Left lung (tissue), 10 donors: Measurements from ENCODE around the gene SPEM2. TPM values are rescaled to one million over a fixed set of nuclear protein-coding genes. Genes with fewer than 3 reads are reported as not detected.

Experiments
- ATAC-seq: fragments of 200-7000 bp; cut with Tn5 transposase; one replicate; pipeline ENCODE4 v1.9.1; 2020; ENCODE audit warnings: moderate library complexity
- DNase-seq, 4 donors: peaks; one replicate each; pipeline ENCODE4 v3.0.0-alpha.2; 2013 to 2020
- H3K27ac ChIP-seq, 2 donors: fragments of 200-600 bp; sonication (generic) in 1 of 2; one replicate each; pipeline versions ENCODE4 v1.5.0 to v1.8.0; 2020 to 2021
- H3K27me3 ChIP-seq, 2 donors: fragments of 200-600 bp; sonication (generic) in 1 of 2; one replicate each; pipeline versions ENCODE4 v1.5.0 to v1.8.0; 2020 to 2021
- H3K36me3 ChIP-seq, 2 donors: fragments of 200-600 bp; sonication (generic) in 1 of 2; one replicate each; pipeline versions ENCODE4 v1.5.0 to v1.8.0; 2020 to 2021
- H3K4me1 ChIP-seq, 2 donors: fragments of 200-600 bp; one replicate each; pipeline ENCODE4 v1.8.0; 2021
- H3K4me3 ChIP-seq, 2 donors: fragments of 200-600 bp; sonication (generic) in 1 of 2; one replicate each; pipeline versions ENCODE4 v1.5.0 to v1.8.0; 2020 to 2021; ENCODE audit warnings: mild to moderate bottlenecking in 1 of 2
- H3K9me3 ChIP-seq, 2 donors: fragments of 200-600 bp; sonication (generic) in 1 of 2; one replicate each; pipeline versions ENCODE4 v1.5.0 to v1.8.0; 2020 to 2021
- CTCF ChIP-seq, 2 donors: fragments of 200-600 bp; sonication (generic) in 1 of 2; IDR thresholded peaks; one replicate each; pipeline versions ENCODE4 v1.5.0 to v1.8.0; 2021; ENCODE audit warnings: antibody characterized with exemption in 2 of 2
- intact Hi-C, 2 donors: fragments of 100-400 bp; cut with DNase I; formaldehyde crosslinking; loops; one replicate each; pipeline versions ENCODE4 v1.11.2 to v1.14.2; 2022
- polyA plus RNA-seq, 6 donors: library from polyadenylated mRNA; unstranded; fragments of 120-200 nt; gene quantifications; one replicate each; pipeline ENCODE4 v1.2.1, GENCODE V29; 2013; ENCODE audit not compliant: insufficient read length in 6 of 6
- total RNA-seq, 2 donors: library from RNA; stranded (reverse); fragmentation: NEBNext Ultra II Directional; extraction: Animal tissue kit (Norgen Biotek cat#: 25700); gene quantifications; one replicate each; pipeline ENCODE4 v1.2.1, GENCODE V29; 2021
- donor health status: DM: no; HTN: yes; CAD: no.
- donor health status: DM: no; HTN: no; CAD: no.

Gene SPEM2
- total and polyA plus RNA-seq, 8 donors = not detected

GRCh38 chr17:7383371-7383741, 42.1 kb upstream of the SPEM2 start:
- H3K9me3 ChIP-seq = no peaks in the 10 kb centered on the region
- H3K36me3 ChIP-seq = peaks cover 0 to 18% of the 10 kb centered on the region in 2 donors
- H3K4me1 ChIP-seq = peaks cover 7 to 36% of the 10 kb centered on the region in 2 donors
- no peak for TF ChIP-seq CTCF (IDR thresholded peaks at IDR 0.05)
- no peak overlapping the region for H3K27ac ChIP-seq
- ATAC-seq = no peak
- intact Hi-C loops = no loop called here
- H3K27me3 ChIP-seq = peaks cover 3 to 55% of the 10 kb centered on the region in 2 donors
- no peak for DNase-seq
- H3K4me3 ChIP-seq = no peak overlapping the region

GRCh38 chr17:7383742-7384488, 41.5 kb upstream of the SPEM2 start:
- peaks cover 3 to 55% of the 10 kb centered on the region in 2 donors for H3K27me3 ChIP-seq
- H3K27ac ChIP-seq = peak overlapping the region in 1 of 2 donors; percentile 41
- TF ChIP-seq CTCF (IDR thresholded peaks at IDR 0.05) = no peak
- peak overlapping the region; percentile 22 to 36 for H3K4me3 ChIP-seq
- no peaks in the 10 kb centered on the region for H3K9me3 ChIP-seq
- peak; percentile 34 for ATAC-seq
- intact Hi-C loops = no loop called here
- H3K4me1 ChIP-seq = peaks cover 7 to 36% of the 10 kb centered on the region in 2 donors
- H3K36me3 ChIP-seq = peaks cover 0 to 23% of the 10 kb centered on the region in 2 donors
- peak in 3 of 4 donors; percentile 42 to 86 (median 69) for DNase-seq

- peaks cover 3 to 54% of the 10 kb centered on the region in 2 donors for H3K27me3 ChIP-seq
- H3K36me3 ChIP-seq = peaks cover 0 to 30% of the 10 kb centered on the region in 2 donors
- no peaks in the 10 kb centered on the region for H3K9me3 ChIP-seq
- peak overlapping the region in 1 of 2 donors; percentile 36 for H3K4me3 ChIP-seq
- H3K27ac ChIP-seq = peak overlapping the region in 1 of 2 donors; percentile 41
- TF ChIP-seq CTCF (IDR thresholded peaks at IDR 0.05) = no peak
- DNase-seq (no peak), ATAC-seq (no peak)
- H3K4me1 ChIP-seq = peaks cover 7 to 36% of the 10 kb centered on the region in 2 donors
- intact Hi-C loops = no loop called here
Observed at GRCh38 chr17:7384489-7385081, 40.8 kb upstream of the SPEM2 start.

- DNase-seq = peak in 1 of 4 donors; percentile 59
- H3K9me3 ChIP-seq = no peaks in the 10 kb centered on the region
- H3K27ac ChIP-seq = no peak overlapping the region
- intact Hi-C loops = no loop called here
- peaks cover 0 to 53% of the 10 kb centered on the region in 2 donors for H3K36me3 ChIP-seq
- H3K4me3 ChIP-seq = no peak overlapping the region
- peaks cover 0 to 11% of the 10 kb centered on the region in 2 donors for H3K27me3 ChIP-seq
- no peak for ATAC-seq
- H3K4me1 ChIP-seq = peaks cover 0 to 22% of the 10 kb centered on the region in 2 donors
- no peak for TF ChIP-seq CTCF (IDR thresholded peaks at IDR 0.05)
Observed at GRCh38 chr17:7388856-7389255, 36.6 kb upstream of the SPEM2 start.
